SHP77 treated with DMSO at 0.1 percent for 48 hours (cell line): ENCODE measurements around the gene IREB2.

Experiments
- DNase-seq: peaks from one replicate; lab custom pipeline; 2025; lab: John Stamatoyannopoulos, UW

The IREB2 gene

DNA sequence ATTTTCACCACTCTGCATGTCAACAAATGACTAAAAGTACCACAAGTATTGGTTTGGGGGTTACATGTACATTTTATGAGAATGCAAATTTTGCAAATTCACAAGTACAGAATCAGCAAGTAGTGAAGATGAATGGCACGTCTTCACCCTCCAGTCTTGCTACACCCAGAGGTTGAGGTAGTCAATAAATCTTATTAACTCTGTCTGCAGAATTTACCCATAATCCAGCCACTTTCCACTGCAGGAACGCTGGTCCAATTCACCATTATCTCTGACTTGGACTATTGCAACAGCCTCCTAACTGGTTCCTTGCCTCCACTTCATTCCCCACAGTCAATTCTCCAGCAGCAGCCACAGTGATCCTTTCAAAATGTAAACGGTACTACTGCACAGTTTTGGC, 112.8 kb downstream of the IREB2 start:
- DNase-seq, result no peak
